GM12878 (cell line): ENCODE data around the gene RALGDS. TPM values are rescaled to one million over a fixed set of nuclear protein-coding genes. Genes with fewer than 3 reads are reported as not detected.

Experiments used
- BACH1 ChIP-seq: fragments of 450-650 bp; IDR thresholded peaks from 2 replicates; pipeline ENCODE4 v1.6.1; 2017; ENCODE audit warnings: mild to moderate bottlenecking, borderline replicate concordance
- BMI1 ChIP-seq: fragments of 450-650 bp; IDR thresholded peaks from 2 replicates; pipeline ENCODE4 v1.6.1; 2016; ENCODE audit warnings: mild to moderate bottlenecking, moderate library complexity, borderline replicate concordance
- BRCA1 ChIP-seq: IDR thresholded peaks from 2 replicates; pipeline ENCODE4 v1.6.1; 2011; ENCODE audit warnings: low read depth, low read length, improper control_type of control experiment
- CHD4 ChIP-seq: fragments of 200-600 bp; sonication (generic); IDR thresholded peaks from 2 replicates; pipeline ENCODE4 v1.6.1; 2016; ENCODE audit warnings: mild to moderate bottlenecking
- JUNB ChIP-seq: IDR thresholded peaks from 2 replicates; pipeline ENCODE4 v1.6.1; 2016; ENCODE audit warnings: antibody characterized with exemption, mild to moderate bottlenecking
- KAT2A ChIP-seq: conservative IDR thresholded peaks from 2 replicates; pipeline ENCODE4 v1.6.1; 2011; ENCODE audit warnings: low read depth, low read length; ENCODE audit not compliant: control insufficient read depth
- KDM1A ChIP-seq: fragments of 200-600 bp; sonication (generic); IDR thresholded peaks from 2 replicates; pipeline ENCODE4 v1.6.1; 2016; ENCODE audit warnings: borderline replicate concordance
- MAX ChIP-seq: IDR thresholded peaks from 2 replicates; pipeline ENCODE4 v1.6.1; 2012; ENCODE audit warnings: low read depth, low read length, improper control_type of control experiment
- MTA3 ChIP-seq: IDR thresholded peaks from 2 replicates; pipeline ENCODE4 v1.6.1; 2012; ENCODE audit warnings: low read length, inconsistent platforms, borderline replicate concordance
- NBN ChIP-seq: fragments of 450-650 bp; IDR thresholded peaks from 2 replicates; pipeline ENCODE4 v1.6.1; 2016
- NFXL1 ChIP-seq: fragments of 450-650 bp; IDR thresholded peaks from 2 replicates; pipeline ENCODE4 v1.6.1; 2017; ENCODE audit warnings: antibody characterized with exemption, mild to moderate bottlenecking, borderline replicate concordance
- NFYA ChIP-seq: IDR thresholded peaks from 2 replicates; pipeline ENCODE4 v1.6.1; 2011; ENCODE audit warnings: low read depth, mild to moderate bottlenecking, low read length, improper control_type of control experiment, borderline replicate concordance
- PAX5 ChIP-seq: IDR thresholded peaks from 2 replicates; pipeline ENCODE4 v1.6.1; 2011; ENCODE audit warnings: low read depth, low read length, borderline replicate concordance
- RB1 ChIP-seq: fragments of 450-650 bp; formaldehyde crosslinking; IDR thresholded peaks from 2 replicates; pipeline ENCODE4 v1.6.1; 2017; ENCODE audit warnings: mild to moderate bottlenecking, borderline replicate concordance
- RBBP5 ChIP-seq: fragments of 200-600 bp; sonication (generic); conservative IDR thresholded peaks from 2 replicates; pipeline ENCODE4 v1.6.1; 2016
- RELA ChIP-seq: fragments of 450-650 bp; IDR thresholded peaks from 2 replicates; pipeline ENCODE4 v1.8.0; 2014; ENCODE audit warnings: borderline replicate concordance; ENCODE audit not compliant: partially characterized antibody
- SMAD5 ChIP-seq: IDR thresholded peaks from 2 replicates; pipeline ENCODE4 v1.6.1; 2016; ENCODE audit warnings: antibody characterized with exemption, low read depth
- SMARCA5 ChIP-seq: fragments of 450-650 bp; IDR thresholded peaks from 2 replicates; pipeline ENCODE4 v1.6.1; 2017; ENCODE audit warnings: mild to moderate bottlenecking
- SMC3 ChIP-seq: IDR thresholded peaks from 2 replicates; pipeline ENCODE4 v1.6.1; 2011; ENCODE audit warnings: low read length, improper control_type of control experiment, borderline replicate concordance
- TCF7 ChIP-seq: IDR thresholded peaks from 2 replicates; pipeline ENCODE4 v1.6.1; 2014; ENCODE audit warnings: antibody characterized with exemption, borderline replicate concordance
- ZNF207 ChIP-seq: fragments of 450-650 bp; IDR thresholded peaks from 2 replicates; pipeline ENCODE4 v1.6.1; 2014; ENCODE audit warnings: antibody characterized with exemption, mild to moderate bottlenecking, borderline replicate concordance
- polyA plus RNA-seq, 11 experiments: library from polyadenylated mRNA; depleted of rRNA in 4 of 11; unstranded in 6 of 11; stranded (reverse) in 5 of 11; fragments of >200 nt; fragmentation: Nextera tagmentation in 4 of 11; fragmentation: Illumina TruSeq in 1 of 11; extraction: Ambion mirVana in 4 of 11; extraction: Trizol in 1 of 11; gene quantifications; 1 replicate in 1 of 11; 2 replicates in 10 of 11; pipeline versions ENCODE4 v1.2.1 to v1.2.3, GENCODE V29; 2011 to 2016; ENCODE audit warnings: inconsistent platforms in 2 of 11, missing spikeins in 2 of 11, low read depth in 1 of 11
- total RNA-seq, 4 experiments: library from RNA; depleted of rRNA in 3 of 4; stranded (reverse); fragments of >200 nt in 3 of 4; fragmentation: Illumina TruSeq in 1 of 4; extraction: Trizol in 1 of 4; gene quantifications; 2 replicates each; pipeline versions ENCODE4 v1.2.1 to v1.2.3, GENCODE V29; 2013 to 2021
- TF ChIP-seq, protein P1 (sequence below): fragments of 450-650 bp; IDR thresholded peaks from 2 replicates; pipeline ENCODE4 v1.6.1; 2017; ENCODE audit warnings: antibody characterized with exemption, mild to moderate bottlenecking, moderate library complexity
- TF ChIP-seq, protein P2 (sequence below): IDR thresholded peaks from 2 replicates; pipeline ENCODE4 v1.6.1; 2012; ENCODE audit warnings: low read length, inconsistent platforms
- TF ChIP-seq, protein P3 (sequence below): fragments of 150-350 bp; IDR thresholded peaks from 2 replicates; pipeline ENCODE4 v1.6.1; 2016; ENCODE audit warnings: low read depth, low read length

The RALGDS gene
- total and polyA plus RNA-seq, 10 of the 15 experiments (the other 5 are each of a cell fraction or from before 2014, with no cell fraction given): 1.3 to 48.6 (median 21.2) TPM

DNA sequence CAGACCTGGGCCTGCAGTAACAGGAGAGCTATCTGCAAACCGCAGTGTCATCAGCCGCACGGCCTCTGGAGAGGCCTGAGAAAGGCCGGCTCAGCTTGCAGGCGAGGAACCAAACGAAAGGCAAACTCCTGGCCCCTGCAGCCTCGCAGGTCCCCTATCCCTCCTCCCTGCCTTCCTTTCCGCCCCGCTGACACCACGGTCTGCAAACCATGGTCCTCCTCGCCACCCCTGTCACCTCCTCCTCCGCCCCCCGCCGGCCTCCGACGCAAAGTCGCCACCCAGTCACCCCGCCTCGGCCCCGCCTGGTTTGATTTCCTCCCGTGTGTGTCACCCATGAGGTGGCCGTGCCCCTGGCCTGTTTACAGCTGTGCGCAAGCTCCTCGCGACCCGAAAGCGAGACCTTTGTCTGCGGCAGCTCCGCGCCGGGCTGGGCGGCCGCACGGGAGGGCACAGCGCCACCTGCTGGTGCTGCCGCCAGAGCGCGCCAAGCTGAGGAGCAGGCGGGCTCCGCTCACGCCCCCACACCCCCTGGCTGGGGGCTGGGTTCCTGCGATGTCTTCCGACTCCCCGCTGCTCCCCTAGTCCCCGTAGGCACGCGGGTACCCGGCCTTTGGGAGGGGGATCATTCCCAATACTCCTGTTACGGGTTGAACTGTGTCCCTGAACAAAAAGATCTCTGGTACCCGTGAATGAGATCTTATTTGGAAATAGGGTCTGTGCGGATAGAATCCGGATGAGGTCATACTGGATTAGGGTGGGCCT, 23.3 kb upstream of the RALGDS start (continued):
- TF ChIP-seq BRCA1 (no peak), BACH1 (peak; percentile 71; the same call in 1 of the 2 replicates), MTA3 (no peak), NBN (peak; percentile 86; the same call in 1 of the 2 replicates), BMI1 (no peak), JUNB (no peak), KAT2A (no peak), SMARCA5 (peak; percentile 89; the same call in 1 of the 2 replicates), KDM1A (no peak), PAX5 (no peak), ZNF207 (peak; percentile 76), CHD4 (no peak), NFYA (no peak), RELA (peak; percentile 76), NFXL1 (peak; percentile 93), TCF7 (no peak), RBBP5 (no peak), SMC3 (peak; percentile 92), SMAD5 (no peak), MAX (peak; percentile 84), RB1 (peak; percentile 98; the same call in 1 of the 2 replicates)
- TF ChIP-seq, protein P1, sequence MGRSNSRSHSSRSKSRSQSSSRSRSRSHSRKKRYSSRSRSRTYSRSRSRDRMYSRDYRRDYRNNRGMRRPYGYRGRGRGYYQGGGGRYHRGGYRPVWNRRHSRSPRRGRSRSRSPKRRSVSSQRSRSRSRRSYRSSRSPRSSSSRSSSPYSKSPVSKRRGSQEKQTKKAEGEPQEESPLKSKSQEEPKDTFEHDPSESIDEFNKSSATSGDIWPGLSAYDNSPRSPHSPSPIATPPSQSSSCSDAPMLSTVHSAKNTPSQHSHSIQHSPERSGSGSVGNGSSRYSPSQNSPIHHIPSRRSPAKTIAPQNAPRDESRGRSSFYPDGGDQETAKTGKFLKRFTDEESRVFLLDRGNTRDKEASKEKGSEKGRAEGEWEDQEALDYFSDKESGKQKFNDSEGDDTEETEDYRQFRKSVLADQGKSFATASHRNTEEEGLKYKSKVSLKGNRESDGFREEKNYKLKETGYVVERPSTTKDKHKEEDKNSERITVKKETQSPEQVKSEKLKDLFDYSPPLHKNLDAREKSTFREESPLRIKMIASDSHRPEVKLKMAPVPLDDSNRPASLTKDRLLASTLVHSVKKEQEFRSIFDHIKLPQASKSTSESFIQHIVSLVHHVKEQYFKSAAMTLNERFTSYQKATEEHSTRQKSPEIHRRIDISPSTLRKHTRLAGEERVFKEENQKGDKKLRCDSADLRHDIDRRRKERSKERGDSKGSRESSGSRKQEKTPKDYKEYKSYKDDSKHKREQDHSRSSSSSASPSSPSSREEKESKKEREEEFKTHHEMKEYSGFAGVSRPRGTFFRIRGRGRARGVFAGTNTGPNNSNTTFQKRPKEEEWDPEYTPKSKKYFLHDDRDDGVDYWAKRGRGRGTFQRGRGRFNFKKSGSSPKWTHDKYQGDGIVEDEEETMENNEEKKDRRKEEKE: no peak
- TF ChIP-seq, protein P2, sequence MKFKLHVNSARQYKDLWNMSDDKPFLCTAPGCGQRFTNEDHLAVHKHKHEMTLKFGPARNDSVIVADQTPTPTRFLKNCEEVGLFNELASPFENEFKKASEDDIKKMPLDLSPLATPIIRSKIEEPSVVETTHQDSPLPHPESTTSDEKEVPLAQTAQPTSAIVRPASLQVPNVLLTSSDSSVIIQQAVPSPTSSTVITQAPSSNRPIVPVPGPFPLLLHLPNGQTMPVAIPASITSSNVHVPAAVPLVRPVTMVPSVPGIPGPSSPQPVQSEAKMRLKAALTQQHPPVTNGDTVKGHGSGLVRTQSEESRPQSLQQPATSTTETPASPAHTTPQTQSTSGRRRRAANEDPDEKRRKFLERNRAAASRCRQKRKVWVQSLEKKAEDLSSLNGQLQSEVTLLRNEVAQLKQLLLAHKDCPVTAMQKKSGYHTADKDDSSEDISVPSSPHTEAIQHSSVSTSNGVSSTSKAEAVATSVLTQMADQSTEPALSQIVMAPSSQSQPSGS: no peak
- TF ChIP-seq, protein P3, sequence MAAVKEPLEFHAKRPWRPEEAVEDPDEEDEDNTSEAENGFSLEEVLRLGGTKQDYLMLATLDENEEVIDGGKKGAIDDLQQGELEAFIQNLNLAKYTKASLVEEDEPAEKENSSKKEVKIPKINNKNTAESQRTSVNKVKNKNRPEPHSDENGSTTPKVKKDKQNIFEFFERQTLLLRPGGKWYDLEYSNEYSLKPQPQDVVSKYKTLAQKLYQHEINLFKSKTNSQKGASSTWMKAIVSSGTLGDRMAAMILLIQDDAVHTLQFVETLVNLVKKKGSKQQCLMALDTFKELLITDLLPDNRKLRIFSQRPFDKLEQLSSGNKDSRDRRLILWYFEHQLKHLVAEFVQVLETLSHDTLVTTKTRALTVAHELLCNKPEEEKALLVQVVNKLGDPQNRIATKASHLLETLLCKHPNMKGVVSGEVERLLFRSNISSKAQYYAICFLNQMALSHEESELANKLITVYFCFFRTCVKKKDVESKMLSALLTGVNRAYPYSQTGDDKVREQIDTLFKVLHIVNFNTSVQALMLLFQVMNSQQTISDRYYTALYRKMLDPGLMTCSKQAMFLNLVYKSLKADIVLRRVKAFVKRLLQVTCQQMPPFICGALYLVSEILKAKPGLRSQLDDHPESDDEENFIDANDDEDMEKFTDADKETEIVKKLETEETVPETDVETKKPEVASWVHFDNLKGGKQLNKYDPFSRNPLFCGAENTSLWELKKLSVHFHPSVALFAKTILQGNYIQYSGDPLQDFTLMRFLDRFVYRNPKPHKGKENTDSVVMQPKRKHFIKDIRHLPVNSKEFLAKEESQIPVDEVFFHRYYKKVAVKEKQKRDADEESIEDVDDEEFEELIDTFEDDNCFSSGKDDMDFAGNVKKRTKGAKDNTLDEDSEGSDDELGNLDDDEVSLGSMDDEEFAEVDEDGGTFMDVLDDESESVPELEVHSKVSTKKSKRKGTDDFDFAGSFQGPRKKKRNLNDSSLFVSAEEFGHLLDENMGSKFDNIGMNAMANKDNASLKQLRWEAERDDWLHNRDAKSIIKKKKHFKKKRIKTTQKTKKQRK: no peak
